Measurements from ENCODE around the gene BEND4.

BEND4 gene

GRCh38 chr4:42123071-42123644 is 29.3 kb downstream of the BEND4 start:
- TF ChIP-seq, protein P1, sequence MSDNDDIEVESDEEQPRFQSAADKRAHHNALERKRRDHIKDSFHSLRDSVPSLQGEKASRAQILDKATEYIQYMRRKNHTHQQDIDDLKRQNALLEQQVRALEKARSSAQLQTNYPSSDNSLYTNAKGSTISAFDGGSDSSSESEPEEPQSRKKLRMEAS (IDR thresholded peaks at IDR 0.05; ENCODE audit: low read depth, low read length) = no peak
- TF ChIP-seq CTCF (IDR thresholded peaks at IDR 0.05; ENCODE audit: low read depth, low read length) = no peak
- TF ChIP-seq POLR2A (IDR thresholded peaks at IDR 0.05; ENCODE audit: extremely low read depth, insufficient read length) = no peak
- TF ChIP-seq MYC (IDR thresholded peaks at IDR 0.05; ENCODE audit: low read depth, low read length) = no peak
- no peak overlapping the region for H3K4me3 ChIP-seq (ENCODE audit: low read depth, low read length)
- DNase-seq (ENCODE audit: low read depth) = no peak

DNA sequence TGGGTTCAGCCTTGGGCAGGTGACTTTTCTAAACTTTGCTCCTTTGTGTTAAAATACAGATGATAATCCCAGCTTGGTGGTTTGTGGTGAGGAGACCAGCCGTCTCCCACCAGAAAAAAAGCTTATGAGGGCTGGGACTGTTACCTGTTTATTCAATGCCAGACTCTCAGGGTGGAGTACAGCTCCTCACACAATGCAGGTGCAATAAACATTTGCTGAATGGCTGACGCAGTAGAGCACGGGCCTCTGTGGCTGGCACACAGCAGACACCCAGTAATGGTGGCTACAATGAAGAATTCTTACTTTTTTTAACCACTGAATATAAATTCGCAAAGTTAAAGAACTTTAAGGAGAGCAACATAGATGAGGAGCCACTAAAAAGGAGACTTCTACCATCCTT is 30.2 kb downstream of the BEND4 start:
- H3K4me3 ChIP-seq (ENCODE audit: low read depth, low read length) = no peak overlapping the region
- TF ChIP-seq, protein P1 (IDR thresholded peaks at IDR 0.05; ENCODE audit: low read depth, low read length) = no peak
- TF ChIP-seq POLR2A (IDR thresholded peaks at IDR 0.05; ENCODE audit: extremely low read depth, insufficient read length) (no peak), MYC (IDR thresholded peaks at IDR 0.05; ENCODE audit: low read depth, low read length) (no peak), CTCF (IDR thresholded peaks at IDR 0.05; ENCODE audit: low read depth, low read length) (no peak)
- DNase-seq (ENCODE audit: low read depth) = no peak

DNA sequence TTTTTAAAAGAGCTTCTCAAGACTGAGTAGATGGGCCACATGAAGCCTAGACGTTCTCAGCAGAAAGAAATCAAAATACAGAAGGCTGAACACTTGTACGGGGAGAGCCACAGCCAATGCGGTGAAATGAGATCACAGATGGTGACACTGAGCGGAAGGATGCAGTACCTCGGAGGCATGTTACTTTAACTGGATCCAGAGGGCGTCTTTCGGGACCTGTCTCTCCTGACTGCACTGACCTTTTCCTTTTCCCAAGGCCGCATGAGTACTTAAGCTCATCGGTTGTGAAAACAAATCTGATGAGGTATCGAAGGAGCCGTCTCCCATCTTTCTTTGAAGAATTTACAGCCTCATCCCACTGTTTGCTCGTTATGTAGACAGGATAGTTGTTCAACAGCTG is 32.6 kb downstream of the BEND4 start:
- no peak for DNase-seq (ENCODE audit: low read depth)
- no peak overlapping the region for H3K4me3 ChIP-seq (ENCODE audit: low read depth, low read length)
- no peak for TF ChIP-seq MYC (IDR thresholded peaks at IDR 0.05; ENCODE audit: low read depth, low read length)
- TF ChIP-seq CTCF (IDR thresholded peaks at IDR 0.05; ENCODE audit: low read depth, low read length) = no peak
- TF ChIP-seq POLR2A (IDR thresholded peaks at IDR 0.05; ENCODE audit: extremely low read depth, insufficient read length) = no peak
- TF ChIP-seq, protein P1 (IDR thresholded peaks at IDR 0.05; ENCODE audit: low read depth, low read length) = no peak

DNA sequence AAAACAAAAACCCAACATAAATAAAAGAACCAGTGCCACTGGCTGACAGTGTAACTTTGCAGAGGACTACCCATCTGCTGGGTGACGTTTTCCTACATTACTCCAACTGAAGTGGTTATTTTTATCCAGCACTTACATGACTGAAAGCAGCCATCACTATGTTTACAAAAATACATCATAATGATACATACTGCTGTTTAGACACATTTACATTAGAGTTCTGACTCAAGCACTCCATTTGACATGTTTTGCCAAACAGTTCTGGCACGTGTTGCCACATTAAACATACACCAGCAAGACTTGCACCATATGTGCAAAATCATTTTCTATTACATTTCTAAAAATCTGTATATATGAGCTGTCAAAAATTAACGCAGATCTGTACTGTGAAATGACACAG is 39.6 kb downstream of the BEND4 start:
- DNase-seq (ENCODE audit: low read depth) = no peak
- no peak for TF ChIP-seq POLR2A (IDR thresholded peaks at IDR 0.05; ENCODE audit: extremely low read depth, insufficient read length)

GRCh38 chr4:42104521-42104920 is 47.9 kb downstream of the BEND4 start:
- H3K4me3 ChIP-seq (ENCODE audit: low read depth, low read length) = no peak overlapping the region
- peak; percentile 24 for DNase-seq (ENCODE audit: low read depth)
- TF ChIP-seq, protein P1 (IDR thresholded peaks at IDR 0.05; ENCODE audit: low read depth, low read length) = no peak
- TF ChIP-seq POLR2A (IDR thresholded peaks at IDR 0.05; ENCODE audit: extremely low read depth, insufficient read length) (no peak), MYC (IDR thresholded peaks at IDR 0.05; ENCODE audit: low read depth, low read length) (no peak), CTCF (IDR thresholded peaks at IDR 0.05; ENCODE audit: low read depth, low read length) (no peak)

More for the DNA sequence above, 39.6 kb downstream of the BEND4 start:
- H3K4me3 ChIP-seq (ENCODE audit: low read depth, low read length) = no peak overlapping the region

- TF ChIP-seq MYC (IDR thresholded peaks at IDR 0.05; ENCODE audit: low read depth, low read length) = no peak
- no peak for TF ChIP-seq CTCF (IDR thresholded peaks at IDR 0.05; ENCODE audit: low read depth, low read length)
- no peak for TF ChIP-seq POLR2A (IDR thresholded peaks at IDR 0.05; ENCODE audit: extremely low read depth, insufficient read length)
- TF ChIP-seq, protein P1 (IDR thresholded peaks at IDR 0.05; ENCODE audit: low read depth, low read length) = no peak
- no peak for DNase-seq (ENCODE audit: low read depth)
- no peak overlapping the region for H3K4me3 ChIP-seq (ENCODE audit: low read depth, low read length)
These were observed 50.9 kb downstream of the BEND4 start for GRCh38 chr4:42101446-42101975.

All from NB4 (cell line).